ACC112 (cell line): ENCODE results near the gene STRN4.
"Not testable (repeated sequence)": the region's sequence is repeated elsewhere in the genome, so short reads cannot be mapped to it uniquely, and the experiment has no call there.

ENCODE experiments used
- H2AFZ ChIP-seq: fragments of 200-600 bp; sonication (generic); one replicate; pipeline ENCODE4 v1.6.0; 2017; ENCODE audit warnings: antibody characterized with exemption, low read length; ENCODE audit not compliant: unreplicated experiment
- H3K27ac ChIP-seq: fragments of 200-600 bp; sonication (generic); 2 replicates; pipeline ENCODE4 v1.5.1; 2014; ENCODE audit warnings: low read depth, mild to moderate bottlenecking, antibody characterized with exemption, low read length, moderate library complexity
- H3K27me3 ChIP-seq: fragments of 200-600 bp; sonication (generic); 2 replicates; pipeline ENCODE4 v1.6.1; 2014; ENCODE audit warnings: mild to moderate bottlenecking, antibody characterized with exemption, low read length, moderate library complexity, mixed read lengths; ENCODE audit not compliant: insufficient read depth
- H3K36me3 ChIP-seq: fragments of 200-600 bp; sonication (generic); 2 replicates; pipeline ENCODE4 v1.6.1; 2016; ENCODE audit warnings: mild to moderate bottlenecking, antibody characterized with exemption, low read length, moderate library complexity, mixed read lengths; ENCODE audit not compliant: insufficient read depth
- H3K4me1 ChIP-seq: fragments of 200-600 bp; sonication (generic); one replicate; pipeline ENCODE4 v1.6.1; 2016; ENCODE audit warnings: low read length, mixed read lengths; ENCODE audit not compliant: insufficient read depth, unreplicated experiment, control insufficient read depth
- H3K4me3 ChIP-seq: fragments of 200-600 bp; sonication (generic); 2 replicates; pipeline ENCODE4 v1.5.1; 2014; ENCODE audit warnings: mild to moderate bottlenecking, low read depth, low read length
- H3K79me2 ChIP-seq: fragments of 200-600 bp; sonication (generic); one replicate; pipeline ENCODE4 v1.6.0; 2016; ENCODE audit warnings: low read length; ENCODE audit not compliant: control insufficient read depth, unreplicated experiment, insufficient read depth

The STRN4 gene

GRCh38 chr19:46772170-46773017 is 26.1 kb upstream of the STRN4 start:
- Histone ChIP-seq H3K27me3 (no peaks in the 10 kb centered on the region), H3K36me3 (no peaks in the 10 kb centered on the region; the same call in 1 of the 2 replicates), H2AFZ (no peak overlapping the region), H3K79me2 (no peaks in the 10 kb centered on the region), H3K4me3 (no peak overlapping the region), H3K27ac (no peak overlapping the region), H3K4me1 (no peaks in the 10 kb centered on the region)

- not testable (repeated sequence) for H3K4me3 ChIP-seq, H3K79me2 ChIP-seq, H3K27me3 ChIP-seq, H3K27ac ChIP-seq, H3K36me3 ChIP-seq, H2AFZ ChIP-seq, H3K4me1 ChIP-seq
Observed at GRCh38 chr19:46768746-46769145, 22.5 kb upstream of the STRN4 start.

GRCh38 chr19:46766569-46767317 is 20.5 kb upstream of the STRN4 start:
- no peaks in the 10 kb centered on the region for H3K79me2 ChIP-seq
- no peaks in the 10 kb centered on the region for H3K27me3 ChIP-seq
- no peak overlapping the region for H2AFZ ChIP-seq
- no peaks in the 10 kb centered on the region for H3K36me3 ChIP-seq
- H3K27ac ChIP-seq, result no peak overlapping the region
- no peaks in the 10 kb centered on the region for H3K4me1 ChIP-seq
- no peak overlapping the region for H3K4me3 ChIP-seq

GRCh38 chr19:46764817-46765291 is 18.6 kb upstream of the STRN4 start:
- no peak overlapping the region for H3K4me3 ChIP-seq
- H3K4me1 ChIP-seq, result peaks cover 9% of the 10 kb centered on the region
- no peaks in the 10 kb centered on the region for H3K36me3 ChIP-seq
- H3K27ac ChIP-seq, result no peak overlapping the region
- no peaks in the 10 kb centered on the region for H3K79me2 ChIP-seq
- H2AFZ ChIP-seq, result no peak overlapping the region
- H3K27me3 ChIP-seq, result no peaks in the 10 kb centered on the region

GRCh38 chr19:46762245-46762890 is 16.1 kb upstream of the STRN4 start:
- H3K27me3 ChIP-seq, result no peaks in the 10 kb centered on the region
- H3K4me3 ChIP-seq, result no peak overlapping the region
- H3K4me1 ChIP-seq, result peaks cover 14% of the 10 kb centered on the region
- no peak overlapping the region for H2AFZ ChIP-seq
- no peaks in the 10 kb centered on the region for H3K79me2 ChIP-seq
- H3K27ac ChIP-seq, result no peak overlapping the region
- H3K36me3 ChIP-seq, result no peaks in the 10 kb centered on the region

GRCh38 chr19:46761418-46761831 is 15.2 kb upstream of the STRN4 start:
- no peak overlapping the region for H2AFZ ChIP-seq
- H3K36me3 ChIP-seq, result no peaks in the 10 kb centered on the region
- no peak overlapping the region for H3K27ac ChIP-seq
- H3K27me3 ChIP-seq, result no peaks in the 10 kb centered on the region
- H3K4me1 ChIP-seq, result peaks cover 14% of the 10 kb centered on the region
- H3K79me2 ChIP-seq, result no peaks in the 10 kb centered on the region
- H3K4me3 ChIP-seq, result no peak overlapping the region

- H3K27ac ChIP-seq, result peak overlapping the region; percentile 62
- not testable (repeated sequence) for H3K27me3 ChIP-seq
- peaks cover 14% of the 10 kb centered on the region for H3K4me1 ChIP-seq
Observed at GRCh38 chr19:46760897-46761296, 14.6 kb upstream of the STRN4 start.

GRCh38 chr19:46760363-46760762 is 14.1 kb upstream of the STRN4 start:
- Histone ChIP-seq H3K27ac (peak overlapping the region; percentile 62), H3K36me3 (no peaks in the 10 kb centered on the region), H3K27me3 (no peaks in the 10 kb centered on the region), H3K4me1 (peaks cover 14% of the 10 kb centered on the region), H2AFZ (no peak overlapping the region), H3K4me3 (no peak overlapping the region), H3K79me2 (no peaks in the 10 kb centered on the region)

More at GRCh38 chr19:46760897-46761296, 14.6 kb upstream of the STRN4 start:
- H3K79me2 ChIP-seq, H3K36me3 ChIP-seq, H3K4me3 ChIP-seq, H2AFZ ChIP-seq: not testable (repeated sequence)

GRCh38 chr19:46759817-46760333 is 13.6 kb upstream of the STRN4 start:
- H3K27me3 ChIP-seq, result no peaks in the 10 kb centered on the region
- H3K4me1 ChIP-seq, result peaks cover 14% of the 10 kb centered on the region
- no peak overlapping the region for H2AFZ ChIP-seq
- H3K27ac ChIP-seq, result peak overlapping the region; percentile 62
- no peak overlapping the region for H3K4me3 ChIP-seq
- no peaks in the 10 kb centered on the region for H3K79me2 ChIP-seq
- H3K36me3 ChIP-seq, result no peaks in the 10 kb centered on the region

GRCh38 chr19:46759206-46759605 is 13.0 kb upstream of the STRN4 start:
- Histone ChIP-seq H3K79me2 (no peaks in the 10 kb centered on the region), H3K36me3 (no peaks in the 10 kb centered on the region), H3K4me1 (peaks cover 14% of the 10 kb centered on the region), H3K4me3 (no peak overlapping the region), H3K27ac (no peak overlapping the region), H3K27me3 (no peaks in the 10 kb centered on the region), H2AFZ (no peak overlapping the region)
